Vagina (tissue), 2 donors: ENCODE results near the gene SOX12.

Experiments
- POLR2A ChIP-seq, 2 donors: fragments of 450-650 bp; IDR thresholded peaks; one replicate each; pipeline ENCODE4 v1.6.1; 2017; ENCODE audit warnings: antibody characterized with exemption in 2 of 2, mild to moderate bottlenecking in 2 of 2, moderate library complexity in 2 of 2
- POLR2AphosphoS5 ChIP-seq, 2 donors: sonication (generic); formaldehyde crosslinking; IDR thresholded peaks; one replicate each; pipeline ENCODE4 v1.9.0; 2017; ENCODE audit warnings: antibody characterized with exemption in 2 of 2, mild to moderate bottlenecking in 2 of 2, low read depth in 1 of 2; ENCODE audit not compliant: insufficient read depth in 1 of 2
- TF ChIP-seq, protein P1 (sequence below), 3 experiments: fragments of 450-650 bp in 2 of 3; fragments of 200-600 bp in 1 of 3; sonication (generic) in 1 of 3; IDR thresholded peaks; one replicate each; pipeline ENCODE4 v1.5.1; 2017 to 2019; ENCODE audit warnings: antibody characterized with exemption in 3 of 3, mild to moderate bottlenecking in 2 of 3, moderate library complexity in 2 of 3

DNA sequence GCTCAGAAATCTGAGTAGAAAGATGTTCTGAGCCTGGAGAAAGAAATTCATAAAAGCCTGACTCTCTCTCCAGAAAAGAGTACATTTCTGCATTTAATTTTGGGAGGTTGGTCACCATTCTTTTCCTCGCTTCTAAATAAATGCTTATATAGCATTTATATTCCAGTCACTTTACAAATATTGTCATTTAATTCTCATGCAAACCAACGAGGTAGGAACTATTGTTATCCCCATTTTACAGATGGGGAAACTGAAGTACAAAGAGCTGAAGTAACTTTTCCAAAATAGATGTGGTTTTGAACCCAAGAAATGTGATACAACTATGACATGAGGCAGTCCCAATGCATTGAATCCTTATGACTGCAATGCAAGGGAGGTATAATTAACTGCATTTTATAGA is 50.7 kb downstream of the SOX12 start:
- TF ChIP-seq, protein P1, sequence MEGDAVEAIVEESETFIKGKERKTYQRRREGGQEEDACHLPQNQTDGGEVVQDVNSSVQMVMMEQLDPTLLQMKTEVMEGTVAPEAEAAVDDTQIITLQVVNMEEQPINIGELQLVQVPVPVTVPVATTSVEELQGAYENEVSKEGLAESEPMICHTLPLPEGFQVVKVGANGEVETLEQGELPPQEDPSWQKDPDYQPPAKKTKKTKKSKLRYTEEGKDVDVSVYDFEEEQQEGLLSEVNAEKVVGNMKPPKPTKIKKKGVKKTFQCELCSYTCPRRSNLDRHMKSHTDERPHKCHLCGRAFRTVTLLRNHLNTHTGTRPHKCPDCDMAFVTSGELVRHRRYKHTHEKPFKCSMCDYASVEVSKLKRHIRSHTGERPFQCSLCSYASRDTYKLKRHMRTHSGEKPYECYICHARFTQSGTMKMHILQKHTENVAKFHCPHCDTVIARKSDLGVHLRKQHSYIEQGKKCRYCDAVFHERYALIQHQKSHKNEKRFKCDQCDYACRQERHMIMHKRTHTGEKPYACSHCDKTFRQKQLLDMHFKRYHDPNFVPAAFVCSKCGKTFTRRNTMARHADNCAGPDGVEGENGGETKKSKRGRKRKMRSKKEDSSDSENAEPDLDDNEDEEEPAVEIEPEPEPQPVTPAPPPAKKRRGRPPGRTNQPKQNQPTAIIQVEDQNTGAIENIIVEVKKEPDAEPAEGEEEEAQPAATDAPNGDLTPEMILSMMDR (IDR thresholded peaks at IDR 0.05): no peak
- TF ChIP-seq POLR2A (IDR thresholded peaks at IDR 0.05) (no peak), POLR2AphosphoS5 (IDR thresholded peaks at IDR 0.05; ENCODE audit: insufficient read depth in 1 of 2, low read depth in 1 of 2) (no peak)
